ENCODE measurements around the gene CNN2. TPM values are rescaled to one million over a fixed set of nuclear protein-coding genes. Genes with fewer than 3 reads are reported as not detected.
A peak's percentile ranks its signal among the peaks of the same experiment; 100 is the strongest.

The CNN2 gene
- total and polyA plus RNA-seq, 8 donors = 20.4 to 73.8 (median 53.5) TPM

DNA sequence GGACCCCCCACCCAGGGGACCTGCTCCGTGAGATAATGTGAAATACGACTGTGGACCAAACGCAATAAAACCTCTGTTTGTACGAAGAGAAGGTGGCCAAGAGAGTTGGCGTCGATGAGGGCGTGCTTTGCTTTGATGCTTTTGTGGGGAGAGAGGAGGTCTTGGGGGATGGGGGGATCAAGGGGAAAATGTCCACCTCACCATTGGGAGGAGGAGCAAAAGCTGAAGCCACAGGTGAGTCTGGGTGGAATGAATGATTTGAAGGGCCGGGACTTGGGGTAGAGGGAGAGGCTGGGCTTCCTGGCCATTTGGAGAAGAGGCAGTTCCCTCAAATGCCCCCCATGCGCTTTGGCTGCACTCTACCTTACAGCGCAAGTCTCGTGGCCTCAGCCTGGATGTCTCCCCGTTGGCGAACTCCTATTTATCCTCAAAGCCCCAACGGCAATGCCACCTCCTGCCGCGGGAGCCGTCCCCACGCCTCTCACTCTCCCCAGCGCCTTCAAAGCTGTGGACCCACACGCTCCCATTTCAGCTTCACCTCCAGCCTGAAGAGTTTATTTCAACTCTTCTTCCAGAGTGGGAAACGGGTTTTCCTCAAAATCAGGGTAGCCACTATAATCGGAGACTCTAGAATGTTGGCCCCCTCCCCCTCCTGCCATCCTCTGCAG is 12.7 kb downstream of the CNN2 start:
- TF ChIP-seq, protein P1, sequence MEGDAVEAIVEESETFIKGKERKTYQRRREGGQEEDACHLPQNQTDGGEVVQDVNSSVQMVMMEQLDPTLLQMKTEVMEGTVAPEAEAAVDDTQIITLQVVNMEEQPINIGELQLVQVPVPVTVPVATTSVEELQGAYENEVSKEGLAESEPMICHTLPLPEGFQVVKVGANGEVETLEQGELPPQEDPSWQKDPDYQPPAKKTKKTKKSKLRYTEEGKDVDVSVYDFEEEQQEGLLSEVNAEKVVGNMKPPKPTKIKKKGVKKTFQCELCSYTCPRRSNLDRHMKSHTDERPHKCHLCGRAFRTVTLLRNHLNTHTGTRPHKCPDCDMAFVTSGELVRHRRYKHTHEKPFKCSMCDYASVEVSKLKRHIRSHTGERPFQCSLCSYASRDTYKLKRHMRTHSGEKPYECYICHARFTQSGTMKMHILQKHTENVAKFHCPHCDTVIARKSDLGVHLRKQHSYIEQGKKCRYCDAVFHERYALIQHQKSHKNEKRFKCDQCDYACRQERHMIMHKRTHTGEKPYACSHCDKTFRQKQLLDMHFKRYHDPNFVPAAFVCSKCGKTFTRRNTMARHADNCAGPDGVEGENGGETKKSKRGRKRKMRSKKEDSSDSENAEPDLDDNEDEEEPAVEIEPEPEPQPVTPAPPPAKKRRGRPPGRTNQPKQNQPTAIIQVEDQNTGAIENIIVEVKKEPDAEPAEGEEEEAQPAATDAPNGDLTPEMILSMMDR (IDR thresholded peaks at IDR 0.05) = no peak
- no peaks in the 10 kb centered on the region for H3K36me3 ChIP-seq
- peak overlapping the region in 1 of 4 donors; percentile 55 for H3K4me3 ChIP-seq
- H3K27ac ChIP-seq = no peak overlapping the region
- H3K9me3 ChIP-seq = no peaks in the 10 kb centered on the region
- no peaks in the 10 kb centered on the region for H3K27me3 ChIP-seq
- FAIRE-seq = no peak
- DNase-seq = peak in 1 of 6 donors; percentile 28
- 65 to 66% methylated on average over 22 of the region's 22 CpGs for WGBS, 2 donors
- H3K4me1 ChIP-seq = peaks cover 0 to 10% (median 0%) of the 10 kb centered on the region in 3 donors
- ATAC-seq = no peak
- intact Hi-C loops (cut with DNase I) = no loop called here

DNA sequence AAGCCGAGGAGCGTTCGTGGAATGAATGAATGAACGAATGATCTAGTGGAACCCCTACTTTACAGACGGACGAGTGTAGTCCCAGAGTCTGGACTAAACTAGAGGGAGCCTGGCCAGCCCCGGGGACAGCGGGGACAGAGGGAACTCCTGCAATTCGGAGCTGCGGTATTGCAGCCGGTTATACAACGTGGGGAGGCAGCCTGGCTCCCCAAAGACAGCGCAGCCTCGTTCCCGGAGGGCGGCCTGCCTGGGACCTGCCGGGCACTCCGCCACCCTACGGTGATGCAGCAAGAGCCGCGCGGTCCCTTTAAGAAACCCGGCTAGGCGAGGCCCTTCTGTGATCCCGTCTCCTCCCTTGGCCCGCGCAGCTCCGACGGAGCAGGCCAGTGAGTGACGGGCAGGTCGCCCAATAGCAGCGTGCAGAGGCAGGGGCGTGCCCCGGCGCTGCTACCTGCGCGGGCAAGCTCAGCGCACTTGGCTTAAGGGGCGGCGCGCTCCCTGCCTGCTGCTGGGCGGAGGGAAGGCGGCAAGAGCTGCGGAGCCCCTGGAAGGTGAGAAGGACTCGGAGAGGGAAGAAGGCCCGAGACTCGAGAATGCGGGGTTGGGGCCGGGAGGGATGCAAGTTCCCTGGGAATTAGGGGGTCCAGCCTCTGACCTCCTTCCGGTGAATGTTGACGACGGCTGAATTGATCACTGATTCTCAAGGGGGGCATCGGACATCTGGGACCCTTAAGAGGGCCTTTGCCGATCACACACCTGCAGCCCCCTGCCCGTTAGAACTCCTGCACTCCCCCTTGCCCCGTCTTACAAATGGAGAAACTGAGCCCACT is 13.5 kb downstream of the CNN2 start, which contains the start of gene ABCA7:
Gene ABCA7, plus strand, starts transcription at position 462 of the 830 bp plus-strand sequence. CDS start 1,255 bp downstream, outside the sequence.
- peak; percentile 91 to 94 (median 93) for ATAC-seq
- Histone ChIP-seq H3K27ac (peak within 1 kb of the TSS in 3 of 4 donors; percentile 8 to 43 (median 35)), H3K27me3 (no peaks in the 10 kb centered on the region), H3K36me3 (no peaks in the 10 kb centered on the region), H3K4me1 (peaks cover 0 to 10% (median 0%) of the 10 kb centered on the region in 3 donors), H3K9me3 (no peaks in the 10 kb centered on the region), H3K4me3 (peak within 1 kb of the TSS; percentile 18 to 55 (median 33))
- DNase-seq = peak; percentile 99 to 100 (median 100)
- TF ChIP-seq, protein P1 (IDR thresholded peaks at IDR 0.05) = no peak
- FAIRE-seq = no peak
- intact Hi-C loops (cut with DNase I) = no loop called here
- WGBS, 2 donors = 2% methylated on average over 53 to 56 of the region's 56 CpGs

DNA sequence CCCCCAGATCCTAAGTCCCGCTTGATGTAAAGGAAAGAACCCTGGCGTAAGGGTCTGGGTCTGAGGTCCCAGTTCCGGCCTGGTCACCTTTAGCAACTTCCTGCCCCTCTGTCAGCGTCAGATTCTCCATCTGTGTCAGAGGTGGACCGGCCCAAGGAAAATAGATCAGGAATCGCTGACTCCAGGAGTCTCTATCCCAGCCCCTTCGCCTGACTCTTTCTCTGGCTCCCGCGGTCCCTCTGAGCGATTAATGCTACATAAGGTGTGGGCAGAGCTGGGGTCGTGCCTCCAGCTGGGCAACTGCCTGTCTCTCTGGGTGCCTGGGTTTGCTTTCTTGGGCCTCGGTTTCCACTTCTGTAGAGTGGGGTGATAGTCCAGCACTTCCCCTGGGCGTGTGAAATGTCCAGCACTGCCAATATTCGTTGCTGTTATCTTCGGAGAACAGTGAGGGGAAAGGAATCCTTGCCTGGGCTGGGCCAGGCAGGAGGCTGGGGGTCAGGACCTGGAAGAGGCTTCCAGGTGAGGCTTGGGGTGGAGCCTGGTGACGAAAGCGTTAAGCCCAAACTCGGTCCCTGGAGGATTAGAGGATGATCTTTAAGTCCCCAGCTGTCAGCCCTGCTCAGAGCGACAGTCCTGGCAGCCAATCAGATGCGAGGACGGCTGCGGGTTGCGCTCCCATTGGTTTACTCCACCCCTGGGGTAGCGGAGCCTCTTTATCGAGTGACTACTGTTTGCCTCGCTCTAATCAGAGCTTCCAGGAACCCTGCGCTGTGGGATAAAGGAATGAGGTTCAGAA is 14.3 kb downstream of the CNN2 start:
- WGBS, 2 donors = 1% methylated on average over 27 of the region's 27 CpGs

DNA sequence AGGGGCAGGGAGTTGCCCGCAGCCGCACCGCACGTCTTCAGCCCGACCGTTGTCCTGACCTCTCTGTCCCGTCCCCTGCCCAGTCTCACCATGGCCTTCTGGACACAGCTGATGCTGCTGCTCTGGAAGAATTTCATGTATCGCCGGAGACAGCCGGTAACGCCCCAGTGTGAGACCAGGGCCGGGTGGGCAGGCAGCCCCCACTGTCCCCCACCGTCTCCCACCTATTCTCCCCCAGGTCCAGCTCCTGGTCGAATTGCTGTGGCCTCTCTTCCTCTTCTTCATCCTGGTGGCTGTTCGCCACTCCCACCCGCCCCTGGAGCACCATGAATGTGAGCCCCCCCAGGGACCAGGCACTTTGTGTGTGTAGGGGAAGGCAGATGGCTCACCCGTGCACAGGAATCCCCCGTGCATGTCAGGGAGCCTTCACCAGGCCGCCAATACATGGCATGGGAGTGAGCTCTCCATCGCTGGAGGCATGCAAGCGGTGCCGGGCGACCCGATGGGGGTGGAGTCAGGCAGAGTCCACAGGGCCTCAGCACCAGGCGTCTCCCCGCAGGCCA is 14.9 kb downstream of the CNN2 start:
- no peak for FAIRE-seq

More for the DNA sequence above, 14.3 kb downstream of the CNN2 start:
- ATAC-seq = peak; percentile 75 to 84 (median 77)
- intact Hi-C loops (cut with DNase I) = no loop called here
- FAIRE-seq = no peak
- peaks cover 0 to 10% (median 0%) of the 10 kb centered on the region in 3 donors for H3K4me1 ChIP-seq
- peak overlapping the region; percentile 18 to 55 (median 33) for H3K4me3 ChIP-seq
- peak; percentile 89 to 94 (median 90) for DNase-seq
- H3K27ac ChIP-seq = peak overlapping the region in 3 of 4 donors; percentile 8 to 43 (median 35)
- TF ChIP-seq, protein P1 (IDR thresholded peaks at IDR 0.05) = no peak
- H3K9me3 ChIP-seq = no peaks in the 10 kb centered on the region
- no peaks in the 10 kb centered on the region for H3K27me3 ChIP-seq
- no peaks in the 10 kb centered on the region for H3K36me3 ChIP-seq

More for the DNA sequence above, 14.9 kb downstream of the CNN2 start:
- 24 to 37% methylated on average over 23 to 26 of the region's 26 CpGs for WGBS, 2 donors
- intact Hi-C loops (cut with DNase I) = no loop called here
- Histone ChIP-seq H3K36me3 (no peaks in the 10 kb centered on the region), H3K27me3 (no peaks in the 10 kb centered on the region), H3K4me3 (peak overlapping the region in 2 of 4 donors; percentile 40 to 55), H3K27ac (peak overlapping the region in 1 of 4 donors; percentile 8), H3K9me3 (no peaks in the 10 kb centered on the region), H3K4me1 (peaks cover 0 to 10% (median 0%) of the 10 kb centered on the region in 3 donors)
- TF ChIP-seq, protein P1 (IDR thresholded peaks at IDR 0.05) = no peak
- ATAC-seq = no peak
- peak in 1 of 6 donors; percentile 48 for DNase-seq

All from pancreas (tissue), 10 donors.